ENCODE data around the gene ETS1.

The ETS1 gene

DNA sequence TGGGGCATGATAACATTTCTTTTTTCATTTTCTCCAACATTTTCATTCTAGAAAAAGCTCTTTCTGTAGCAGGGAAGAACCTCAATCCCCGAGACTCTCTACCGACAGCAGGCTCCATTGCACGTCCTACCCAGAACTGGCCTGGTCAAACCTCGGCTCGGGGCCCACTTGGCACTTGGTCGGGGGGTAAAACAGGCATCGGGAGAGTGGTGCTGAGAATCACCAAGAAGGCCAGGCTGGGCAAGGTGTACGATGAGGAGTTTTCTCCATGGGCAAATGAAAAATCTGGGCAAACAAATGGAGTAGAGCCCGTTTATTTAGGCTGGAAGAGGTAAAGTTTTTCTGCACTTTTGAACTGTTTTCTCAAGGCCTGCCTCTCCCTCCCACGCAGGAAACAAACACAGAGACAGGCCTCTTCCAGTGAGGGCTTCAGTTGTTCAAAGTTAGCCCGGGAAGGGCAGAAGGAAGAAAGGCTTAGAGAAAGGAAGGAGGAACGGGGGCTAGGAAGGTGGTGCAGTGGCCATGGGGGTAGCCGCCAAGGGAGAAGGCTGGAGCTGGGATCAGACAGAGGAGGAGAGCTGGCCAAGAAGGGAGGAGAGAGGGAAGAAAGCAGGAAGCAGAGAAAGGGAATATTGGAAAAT lies 87.6 kb downstream of the ETS1 start:
- no peak for DNase-seq

DNA sequence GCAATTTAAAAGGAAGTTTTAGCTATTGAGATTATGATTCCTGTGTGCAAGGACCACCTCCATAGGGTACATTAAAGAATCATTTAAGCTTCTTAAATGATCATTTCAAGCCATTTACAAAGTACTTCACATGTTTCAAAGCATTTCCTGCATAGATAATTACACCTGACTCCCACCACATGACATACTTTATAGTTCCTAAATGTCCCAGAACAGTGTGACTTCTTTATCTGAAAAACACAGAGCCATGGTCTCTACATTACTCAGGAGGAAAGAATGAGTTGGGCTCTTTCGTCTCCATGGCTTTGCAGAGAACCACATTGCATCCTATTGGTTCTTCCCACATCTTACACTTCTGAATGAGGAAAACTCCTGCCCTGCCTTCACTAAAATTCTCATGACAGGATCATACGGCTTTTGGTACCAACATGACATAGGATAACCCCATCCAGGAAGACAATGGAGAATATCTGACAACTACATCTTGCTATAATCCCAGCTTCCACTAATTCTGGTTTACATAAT lies 88.6 kb downstream of the ETS1 start:
- no peak for DNase-seq

DNA sequence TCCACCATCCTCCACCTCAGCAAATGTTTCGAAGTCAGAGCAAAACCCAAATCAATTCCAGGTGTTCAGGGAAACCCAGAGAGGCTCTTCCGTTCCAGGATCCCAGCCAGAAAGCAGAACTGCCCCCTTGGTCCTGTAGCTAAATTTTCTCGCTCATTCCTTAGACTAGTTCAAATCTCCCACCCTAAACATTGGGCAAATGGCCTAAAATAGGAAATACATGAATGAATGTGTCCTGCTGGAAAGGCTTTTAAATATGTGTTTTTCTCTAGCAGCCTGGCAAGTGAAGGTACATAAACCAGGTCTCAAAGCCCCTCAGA lies 89.6 kb downstream of the ETS1 start:
- DNase-seq: no peak

DNA sequence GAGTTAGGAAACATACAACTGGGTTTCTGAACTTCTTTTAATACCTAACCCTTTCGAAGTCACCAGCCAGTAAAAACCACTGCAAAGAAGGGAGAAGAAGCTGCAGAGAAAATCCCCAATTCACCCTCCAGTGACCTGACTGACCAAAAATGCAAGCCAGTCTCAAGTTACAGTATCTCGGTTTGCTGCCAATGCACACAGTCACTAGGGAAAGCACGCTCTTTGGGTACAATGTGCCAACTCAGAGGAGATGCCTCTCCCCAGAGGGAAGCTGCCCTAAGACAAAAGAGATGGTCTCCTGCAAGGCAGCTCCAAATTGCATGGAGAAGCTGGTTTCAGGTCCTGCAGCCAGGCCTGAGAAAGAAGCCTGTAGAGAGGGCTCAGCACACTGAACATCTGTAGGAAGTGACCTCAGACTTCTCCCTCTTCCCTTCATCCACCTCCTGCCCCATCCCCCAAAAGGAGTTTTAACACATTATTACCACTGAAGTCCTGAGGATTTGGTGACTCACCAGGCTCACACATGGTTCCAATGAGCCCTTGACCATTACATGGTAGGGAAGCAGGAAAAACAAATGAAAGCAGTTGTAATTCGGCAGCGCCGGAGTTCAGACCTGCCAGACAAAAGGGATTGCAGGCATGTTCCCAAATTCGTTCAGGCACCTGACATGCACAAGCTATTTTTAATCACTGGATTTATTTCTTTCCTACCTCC lies 90.1 kb downstream of the ETS1 start:
- DNase-seq: no peak

DNA sequence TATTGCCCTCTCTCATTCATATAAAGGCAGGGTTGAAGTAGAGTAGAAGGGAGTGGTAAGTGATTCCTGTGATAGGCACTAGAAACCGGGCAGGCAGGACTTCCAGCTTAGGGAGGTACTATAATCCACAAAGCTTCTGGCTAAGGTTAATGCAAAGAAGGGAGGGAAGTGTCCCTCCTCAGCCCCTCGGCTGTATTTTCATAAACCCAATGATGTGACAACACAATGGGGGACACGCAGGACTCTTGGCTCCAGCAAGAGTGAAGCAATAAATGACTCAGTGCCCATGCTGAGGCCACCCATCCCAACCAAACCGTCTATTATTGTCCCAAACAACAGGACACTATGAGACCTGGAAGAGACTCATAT lies 90.7 kb downstream of the ETS1 start:
- DNase-seq: no peak

DNA sequence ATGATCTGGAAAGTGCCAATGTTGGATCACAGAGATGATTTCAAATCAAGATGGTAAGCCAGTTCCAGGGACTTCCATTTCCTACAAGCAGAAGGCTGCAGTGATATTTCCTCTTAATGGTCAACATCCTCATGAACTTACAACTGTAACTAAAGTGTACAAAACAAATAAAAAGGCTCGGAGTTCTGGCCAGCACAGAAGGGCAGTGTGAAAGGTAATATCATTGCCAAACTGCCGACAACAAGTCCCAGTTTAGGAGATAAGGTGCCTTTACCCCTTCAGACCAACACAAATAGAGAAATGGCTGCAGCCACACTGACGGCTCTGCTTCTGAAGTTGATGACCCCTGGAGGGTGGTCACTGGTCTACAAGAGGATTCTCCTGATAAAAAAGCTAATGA lies 91.1 kb downstream of the ETS1 start:
- DNase-seq: no peak

DNA sequence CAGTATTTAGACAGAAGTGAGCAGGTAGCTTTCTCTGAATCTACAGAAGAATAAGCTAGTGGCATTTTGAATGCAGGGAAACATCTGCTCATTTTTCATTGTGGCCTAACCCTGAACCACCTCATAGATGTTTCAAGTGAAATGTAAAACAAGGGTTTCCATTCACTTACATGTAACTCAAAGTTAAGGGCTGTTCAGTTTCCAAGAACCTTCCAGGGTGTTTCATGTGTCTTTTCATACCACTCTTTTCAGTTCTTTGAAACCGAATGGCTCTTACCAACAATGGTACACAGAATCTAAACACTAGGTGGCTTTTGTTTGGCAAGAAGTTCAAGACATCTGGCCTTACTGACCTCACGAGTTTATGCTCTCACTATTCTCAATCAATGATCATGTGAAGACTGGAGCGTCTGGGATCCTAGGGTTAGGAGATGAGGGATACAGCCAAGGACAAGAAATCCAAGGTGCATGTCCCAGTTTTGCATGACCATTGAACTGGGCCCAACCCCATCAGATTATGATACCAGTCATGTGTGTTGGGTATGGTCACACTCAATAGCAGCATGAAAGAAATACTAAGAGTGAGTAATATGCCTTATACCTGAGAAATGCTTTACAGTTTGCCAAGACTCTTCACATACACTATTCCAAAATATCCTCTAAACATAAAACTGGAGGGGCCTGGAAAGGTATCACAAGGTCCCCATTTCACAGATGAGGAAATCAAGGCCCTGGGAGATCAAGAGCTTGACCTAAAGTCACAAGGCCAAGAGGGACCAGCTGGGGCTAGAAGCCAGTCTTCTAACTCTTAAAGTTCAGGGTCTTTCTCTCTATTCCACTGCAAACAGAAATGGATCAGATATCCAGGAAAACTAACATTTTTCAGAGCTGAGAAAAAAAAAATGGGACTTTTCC lies 92.7 kb downstream of the ETS1 start:
- peak; percentile 38 to 75 for DNase-seq

DNA sequence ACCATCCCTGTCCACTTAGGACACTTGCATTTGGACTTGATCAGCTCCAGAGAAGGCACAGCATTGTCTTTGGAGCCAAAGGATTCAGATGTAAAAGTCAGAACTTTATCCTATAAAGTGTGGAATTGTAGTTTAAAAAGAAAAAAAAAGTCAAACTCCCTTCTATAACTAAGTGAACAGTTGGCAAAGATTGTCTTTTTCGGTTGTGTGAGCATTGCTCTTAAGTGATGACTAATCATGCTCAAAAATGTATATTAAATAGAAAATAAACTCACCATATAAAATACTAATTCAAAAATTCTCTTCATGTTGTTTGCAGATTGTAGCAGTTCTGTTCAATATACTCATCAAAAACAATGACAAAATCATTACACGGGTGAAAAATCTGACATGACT lies 93.8 kb downstream of the ETS1 start:
- DNase-seq: no peak

DNA sequence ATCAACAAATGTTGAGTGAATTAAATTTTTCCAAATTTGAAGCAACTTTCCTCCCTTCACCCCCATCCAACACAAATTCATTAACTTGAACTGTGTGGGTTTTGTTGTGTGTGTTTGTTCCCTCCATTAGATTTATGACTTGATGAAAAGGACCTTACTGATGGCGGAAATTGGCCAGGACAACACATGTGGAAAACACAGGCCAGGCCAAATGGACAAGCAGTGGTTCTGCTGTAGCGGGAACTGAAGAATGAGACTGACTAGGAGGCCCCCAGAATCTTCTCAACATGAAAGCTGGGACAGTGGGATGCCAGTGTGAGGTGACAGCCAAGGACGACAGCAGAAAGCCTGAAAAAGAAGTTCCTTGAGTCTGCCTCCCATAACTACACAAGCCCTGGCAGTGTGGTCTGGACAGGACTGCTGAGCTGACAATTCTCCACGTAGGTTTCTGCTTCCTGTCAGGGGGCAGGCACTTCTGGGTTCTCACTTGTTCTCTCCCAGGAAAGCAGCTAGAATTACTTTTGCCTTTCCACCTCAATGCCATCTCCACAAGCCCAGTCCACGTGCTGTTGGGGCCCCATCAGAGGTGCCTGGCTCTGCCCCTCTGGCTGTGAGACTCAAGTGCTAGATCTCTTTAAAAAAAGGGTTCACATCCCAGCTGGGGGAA lies 94.3 kb downstream of the ETS1 start:
- DNase-seq: peak; percentile 79 to 88

DNA sequence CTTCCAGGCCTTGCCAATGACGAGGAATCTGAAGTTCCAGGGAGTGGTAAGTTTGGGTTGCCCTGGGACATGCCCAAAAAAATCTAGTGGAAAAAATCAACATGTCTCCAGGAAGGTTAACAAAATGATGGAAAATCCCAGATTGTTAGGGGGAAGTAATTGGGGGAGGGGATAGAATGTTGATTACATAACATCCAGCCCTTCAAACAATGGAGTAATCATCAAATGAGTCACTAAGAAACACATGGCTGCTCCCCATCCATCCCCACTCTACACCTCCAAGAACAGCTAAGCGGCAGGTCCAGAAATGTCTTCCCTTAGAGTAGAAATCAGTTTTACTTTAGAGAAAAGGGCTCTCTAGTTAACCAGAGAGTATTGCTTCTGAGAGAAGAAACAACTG lies 94.9 kb downstream of the ETS1 start:
- no peak for DNase-seq

DNA sequence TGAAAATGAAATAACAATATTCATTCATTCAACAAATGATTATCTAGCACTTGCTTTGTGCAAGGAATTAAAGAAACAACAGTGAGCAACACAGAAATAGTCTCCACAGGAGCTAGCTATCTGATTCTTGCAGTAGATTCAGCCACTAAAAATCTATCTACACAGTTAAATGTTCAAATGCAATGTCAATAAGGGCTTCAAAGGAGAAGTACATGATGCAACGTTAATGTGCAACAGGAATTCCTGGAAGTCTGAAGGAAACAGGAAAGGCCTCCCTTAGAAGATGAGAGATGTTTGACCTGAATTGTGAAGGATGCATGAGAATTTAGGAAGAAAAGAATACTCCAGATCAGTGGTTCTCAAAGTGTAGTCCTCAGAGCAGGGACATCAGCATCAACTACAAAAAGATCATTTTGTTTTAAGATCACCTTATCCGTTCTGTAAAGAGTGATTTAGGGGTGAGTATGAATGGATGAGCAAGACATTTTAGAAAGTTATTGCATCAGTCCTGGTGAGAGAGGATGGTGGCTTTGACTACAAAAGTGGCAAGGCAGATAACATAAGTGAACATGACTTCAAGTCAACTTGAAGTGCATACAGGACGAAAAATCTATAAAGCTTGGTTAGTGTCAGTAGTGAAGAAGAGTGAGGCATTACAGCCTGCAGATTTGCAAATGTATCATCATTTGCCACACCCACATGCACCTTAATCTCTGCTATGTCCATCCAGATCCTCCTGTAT lies 96.0 kb downstream of the ETS1 start:
- DNase-seq: no peak

DNA sequence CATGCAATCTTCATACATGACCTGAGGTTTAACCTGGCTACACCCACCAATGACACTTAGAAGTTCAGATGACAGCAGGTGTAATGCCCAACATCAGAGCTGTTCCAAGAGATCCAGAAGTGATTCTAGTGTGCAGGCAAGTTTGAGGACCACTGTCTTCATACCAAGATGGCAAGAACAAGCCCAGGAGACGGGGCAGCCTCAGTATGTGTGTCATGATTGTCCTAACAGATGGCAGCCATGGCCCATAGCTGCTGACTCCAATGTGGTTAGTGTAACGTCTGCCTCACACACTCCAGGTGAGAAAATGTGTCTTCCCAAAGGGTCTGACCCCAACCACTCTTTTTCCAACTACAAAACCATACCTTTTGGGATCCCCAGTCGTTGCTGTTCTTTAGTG lies 97.3 kb downstream of the ETS1 start:
- no peak for DNase-seq

DNA sequence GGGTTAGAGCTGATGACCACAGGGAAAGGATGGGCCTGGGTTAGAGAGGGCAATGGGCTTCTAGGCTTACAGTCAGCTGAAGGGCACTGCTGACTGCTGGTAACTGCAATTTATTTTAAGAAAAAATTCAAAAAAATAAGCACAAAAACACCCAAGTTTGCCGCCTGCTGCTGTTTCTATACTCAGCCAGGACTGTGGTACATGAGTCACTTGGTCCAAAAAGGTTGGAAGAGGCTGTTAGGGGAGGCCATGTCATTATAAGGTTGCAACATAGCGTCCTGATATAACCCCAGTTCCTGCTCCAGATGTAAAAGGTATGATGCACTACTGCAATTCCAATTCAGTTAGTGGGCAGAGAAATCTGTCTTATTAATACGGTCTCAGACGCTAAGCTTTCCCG lies 98.9 kb downstream of the ETS1 start:
- DNase-seq: no peak

DNA sequence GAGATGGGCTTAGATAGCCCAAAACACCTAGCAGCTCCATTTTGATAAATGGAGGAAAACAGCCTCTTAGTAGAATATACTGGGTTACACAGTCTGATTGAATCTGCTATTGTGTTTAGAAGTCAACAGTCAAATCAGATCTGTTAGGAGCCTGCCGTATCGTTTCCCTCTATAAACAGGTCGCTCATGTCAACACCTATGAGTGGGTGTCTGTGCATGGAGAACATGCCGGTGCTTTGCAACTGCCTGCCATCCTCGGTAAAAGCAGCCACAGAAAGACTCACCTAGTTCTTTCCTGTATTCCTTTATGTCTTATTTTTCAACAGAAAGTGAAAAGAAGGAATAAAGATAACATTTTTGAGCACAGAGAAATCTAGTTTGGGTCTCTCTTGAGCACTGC lies 99.4 kb downstream of the ETS1 start:
- DNase-seq: no peak

DNA sequence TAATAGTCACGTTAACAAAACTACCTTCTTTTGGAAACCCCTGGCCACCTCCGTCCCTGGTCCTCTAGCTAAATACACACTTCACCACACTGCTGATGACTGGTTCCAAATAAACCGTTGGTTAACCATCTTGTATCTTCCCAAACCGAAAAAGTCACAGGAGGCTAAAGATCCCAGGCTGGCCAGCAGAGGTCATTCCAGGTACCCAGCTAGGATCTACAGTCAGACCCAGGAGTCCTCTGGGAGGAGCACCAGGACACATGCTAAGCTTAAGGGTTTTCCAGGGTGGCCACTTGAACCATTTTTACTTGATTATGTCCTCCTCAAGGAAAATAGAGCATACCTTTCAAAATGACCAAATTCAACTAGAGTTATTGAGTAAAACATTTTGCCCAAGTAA lies 103.2 kb downstream of the ETS1 start:
- no peak for DNase-seq

DNA sequence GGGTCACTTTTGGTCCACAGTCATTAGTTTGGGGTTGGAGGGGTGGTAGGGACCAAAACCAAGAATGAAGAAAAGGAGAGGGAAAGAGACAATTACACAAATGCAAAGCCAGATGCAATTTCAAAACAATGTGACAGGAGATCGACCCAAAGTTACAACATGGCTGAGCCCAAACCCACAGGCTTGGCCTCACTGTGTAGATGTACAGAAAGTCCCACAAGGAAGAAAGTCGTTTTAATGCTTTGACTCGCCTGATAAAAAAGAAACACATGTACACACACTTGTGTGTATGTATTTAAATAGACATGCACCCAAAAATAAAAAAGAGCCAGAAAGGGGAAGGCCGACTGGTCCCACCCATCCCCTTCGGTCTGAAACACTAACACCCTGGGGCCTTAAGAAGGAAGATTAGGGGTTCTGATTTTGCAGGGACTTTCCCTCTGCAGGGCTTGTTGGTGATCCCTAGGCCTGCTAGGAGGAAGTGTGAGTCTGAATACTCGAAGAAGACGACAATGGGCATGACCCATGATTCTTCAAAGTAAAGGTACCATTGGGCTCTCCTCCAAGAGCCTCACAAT lies 104.1 kb downstream of the ETS1 start:
- peak; percentile 69 to 77 for DNase-seq

DNA sequence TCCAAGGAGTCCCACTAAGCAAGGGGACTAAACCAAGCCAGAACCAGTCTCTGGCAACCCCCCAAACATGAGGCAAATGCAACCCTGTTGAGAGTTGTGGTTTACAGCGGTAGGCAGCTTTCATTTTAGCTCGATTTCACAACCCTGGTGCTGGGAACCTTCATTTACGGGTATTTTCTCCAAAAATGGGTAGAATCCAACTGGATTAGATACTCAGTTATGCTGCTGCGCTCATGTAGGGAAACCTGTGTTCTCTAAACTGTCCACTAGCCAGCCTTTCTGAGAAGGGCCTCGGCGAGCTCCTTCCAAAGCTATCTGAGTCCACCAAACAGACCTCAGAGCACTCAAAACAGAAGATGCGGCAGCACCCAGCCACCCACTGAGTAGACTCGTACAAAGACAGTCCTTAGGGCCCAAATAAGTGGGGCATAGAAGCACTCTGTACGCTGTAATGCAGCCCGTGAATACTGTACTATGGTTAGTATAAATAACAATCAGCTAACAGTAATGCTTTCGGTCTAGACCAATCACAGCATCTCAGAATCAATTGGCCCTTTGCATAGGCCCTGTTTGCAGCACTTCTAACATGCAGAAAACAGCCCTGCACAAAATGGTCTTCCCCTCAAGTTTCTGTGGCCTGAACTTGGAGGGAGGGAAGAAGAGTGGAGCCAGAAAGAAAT lies 104.7 kb downstream of the ETS1 start:
- peak; percentile 56 to 77 for DNase-seq

DNA sequence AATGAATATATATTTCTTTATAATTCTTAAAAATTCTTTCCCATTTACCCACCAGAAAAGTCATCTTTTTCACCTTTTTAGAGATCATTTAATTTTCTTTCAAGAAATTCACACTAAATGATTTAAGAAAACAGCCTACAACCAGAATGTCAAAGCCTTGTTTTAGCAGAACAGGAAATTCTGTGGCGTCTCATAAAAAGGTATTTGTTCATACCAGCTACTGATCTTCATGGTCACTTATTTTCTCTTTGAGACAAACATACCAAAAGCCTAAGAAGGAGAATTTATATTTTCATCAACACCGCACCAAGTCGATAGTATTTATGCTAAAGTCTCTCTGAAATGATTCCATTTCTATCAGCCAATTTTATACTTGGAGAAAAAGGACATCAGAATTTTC lies 105.3 kb downstream of the ETS1 start:
- no peak for DNase-seq

DNA sequence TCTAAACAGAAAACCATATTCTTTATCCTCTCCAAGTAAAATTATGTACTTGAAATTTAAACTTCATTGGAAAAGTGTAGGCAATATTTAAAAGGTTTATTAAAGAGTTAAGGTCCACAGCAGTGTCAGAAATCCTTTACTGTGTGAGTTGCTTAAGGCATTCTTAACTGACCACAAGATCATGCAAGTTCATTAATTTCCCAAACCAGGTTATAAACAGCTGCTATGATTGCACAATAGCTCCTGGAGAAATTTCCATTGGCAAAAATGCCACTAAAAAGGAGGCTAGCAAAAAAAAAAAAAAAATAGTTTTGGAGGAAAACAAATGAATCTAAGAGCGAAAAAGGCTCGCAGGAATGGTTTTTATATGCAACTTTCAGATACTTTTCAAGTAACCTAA lies 106.2 kb downstream of the ETS1 start:
- no peak for DNase-seq

DNA sequence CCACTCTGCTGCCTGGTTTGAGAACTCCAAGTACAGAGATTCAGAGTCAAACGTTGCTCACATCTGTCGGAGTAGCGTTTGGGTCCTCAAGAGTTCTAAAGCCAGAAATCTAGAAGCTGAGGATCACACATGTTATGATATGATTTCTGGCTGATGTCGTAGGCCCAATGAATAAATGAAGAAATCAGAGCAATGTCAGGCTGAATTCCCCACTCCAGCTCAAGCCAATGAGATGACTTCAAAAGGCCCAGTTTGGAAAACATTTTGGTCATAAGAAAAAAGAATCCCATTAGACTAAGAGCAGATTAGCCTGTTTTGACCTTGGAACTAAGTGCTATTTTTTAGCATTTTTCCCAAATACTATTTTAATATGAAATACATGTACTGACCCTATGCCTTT lies 106.7 kb downstream of the ETS1 start:
- DNase-seq: no peak

DNA sequence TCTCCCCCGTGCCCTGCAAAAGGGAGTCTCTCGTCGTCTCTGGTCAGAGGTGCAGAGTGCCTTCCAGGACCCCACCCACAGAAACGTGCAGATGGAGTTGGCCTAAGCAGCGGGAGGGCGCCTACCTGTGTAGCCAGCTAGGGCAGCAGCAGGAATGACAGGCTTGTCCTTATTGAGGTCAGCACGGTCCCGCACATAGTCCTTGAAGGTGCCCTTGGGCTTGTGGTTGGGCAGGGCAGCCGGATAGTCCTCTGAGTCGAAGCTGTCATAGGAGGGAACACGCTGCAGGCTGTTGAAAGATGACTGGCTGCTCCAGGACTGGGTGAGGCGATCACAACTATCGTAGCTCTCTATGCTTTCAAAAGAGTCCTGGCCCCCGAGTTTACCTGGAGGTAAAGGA lies 107.3 kb downstream of the ETS1 start:
- DNase-seq: no peak

DNA sequence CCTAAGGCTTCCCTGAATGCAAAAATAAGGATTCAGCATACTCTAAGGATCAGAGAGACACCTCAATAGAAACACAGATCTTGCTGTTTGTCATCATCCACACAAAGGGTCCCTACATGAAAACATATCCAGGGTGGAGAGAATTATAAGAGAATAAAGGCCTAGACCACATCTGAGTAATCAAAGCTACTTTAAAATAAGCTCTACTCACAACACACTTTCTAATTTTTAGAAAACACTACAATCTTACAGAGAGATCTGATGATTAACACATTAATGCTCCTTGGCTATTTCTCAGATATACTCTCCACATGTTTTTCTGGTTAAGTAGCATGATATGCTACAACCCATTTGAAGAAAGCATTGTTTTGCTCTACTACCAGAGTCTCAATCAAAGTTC lies 108.2 kb downstream of the ETS1 start:
- no peak for DNase-seq

Measured in CD4-positive, alpha-beta T cell treated with Interferon alpha-2 for 1 hour (primary cell).